ENCODE results near the gene CAB39.

CAB39 gene

GRCh38 chr2:230712443-230713330, at the start of gene CAB39:
Gene CAB39 (plus strand): TSS chr2:230712842. CDS start chr2:230760002, 47,160 bp downstream.
- DNase-seq (ENCODE audit: low read depth) = peak; percentile 80

- DNase-seq (ENCODE audit: low read depth) = no peak
Observed at GRCh38 chr2:230664128-230664527, 48.5 kb upstream of the CAB39 start.

- DNase-seq (ENCODE audit: low read depth) = no peak
Observed at GRCh38 chr2:230664844-230665243, 47.8 kb upstream of the CAB39 start.

- DNase-seq (ENCODE audit: low read depth) = no peak
Observed at GRCh38 chr2:230665263-230665691, 47.4 kb upstream of the CAB39 start.

DNA sequence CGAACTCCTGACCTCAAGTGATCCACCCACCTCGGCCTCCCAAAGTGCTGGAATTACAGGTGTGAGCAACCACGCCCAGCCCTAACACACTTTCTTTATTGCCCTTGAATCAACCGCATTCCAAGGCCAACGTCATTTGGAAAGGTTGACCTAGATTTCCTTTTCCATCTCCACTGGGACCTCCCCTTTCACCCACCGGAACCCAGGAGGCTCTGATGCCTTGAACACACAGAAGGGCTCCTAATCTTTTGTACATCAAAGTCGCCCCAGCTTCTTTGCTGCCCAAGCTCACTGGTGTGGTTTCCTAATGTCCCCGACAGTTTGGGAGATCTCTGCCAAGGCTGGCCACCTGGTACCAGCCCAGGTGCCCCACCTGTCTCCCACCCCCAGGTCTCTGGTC, 46.2 kb upstream of the CAB39 start:
- DNase-seq (ENCODE audit: low read depth) = no peak

- no peak for DNase-seq (ENCODE audit: low read depth)
Observed at GRCh38 chr2:230666885-230667712, 45.5 kb upstream of the CAB39 start.

GRCh38 chr2:230668184-230668938, 44.3 kb upstream of the CAB39 start:
- no peak for DNase-seq (ENCODE audit: low read depth)

DNA sequence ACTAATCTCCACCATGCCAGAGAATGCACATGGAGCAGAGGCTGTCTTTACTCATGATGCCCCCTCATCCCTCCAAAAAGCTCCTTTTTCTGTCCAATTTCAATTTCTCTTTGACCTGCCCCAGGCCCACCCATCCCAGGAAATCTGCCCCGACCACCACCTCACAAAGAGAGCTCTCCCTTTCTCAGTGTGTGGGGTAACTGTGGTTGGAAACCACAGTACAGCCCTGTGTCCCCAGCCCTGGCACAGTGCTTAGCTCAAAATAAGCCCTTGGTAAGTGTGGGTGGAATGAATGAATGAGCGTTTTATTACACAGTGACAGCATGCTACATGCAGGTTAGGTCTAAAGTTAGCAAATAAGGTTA, 43.7 kb upstream of the CAB39 start:
- DNase-seq (ENCODE audit: low read depth) = no peak

DNA sequence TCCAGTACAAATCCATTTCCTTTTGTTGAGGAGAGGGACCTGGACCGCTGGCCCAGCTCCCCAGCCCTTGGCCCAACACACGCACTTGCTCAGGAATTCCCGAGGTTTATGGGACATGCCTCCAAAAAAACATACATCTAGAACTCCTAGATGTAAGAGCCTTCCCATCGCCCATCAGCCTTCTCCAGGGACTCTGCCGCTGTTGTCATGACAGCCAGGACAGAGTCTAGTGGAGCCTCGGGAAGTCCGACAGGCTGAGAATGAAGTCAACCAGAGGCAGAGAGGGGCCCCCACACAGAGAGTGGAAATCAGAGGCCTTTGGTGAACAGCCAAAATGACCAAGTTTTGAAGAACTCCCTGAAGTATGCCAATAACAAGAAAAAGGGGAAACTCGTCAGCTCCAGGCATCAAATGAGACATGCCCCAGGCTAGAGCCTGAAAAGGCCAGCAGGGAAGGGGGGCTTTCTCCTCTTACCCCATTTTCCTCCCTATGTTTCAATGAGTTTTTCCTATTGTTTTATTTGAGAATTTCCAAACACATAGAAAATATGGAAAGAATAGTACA, 43.2 kb upstream of the CAB39 start:
- no peak for DNase-seq (ENCODE audit: low read depth)

- DNase-seq (ENCODE audit: low read depth) = no peak
Observed at GRCh38 chr2:230671117-230671516, 41.5 kb upstream of the CAB39 start.

DNA sequence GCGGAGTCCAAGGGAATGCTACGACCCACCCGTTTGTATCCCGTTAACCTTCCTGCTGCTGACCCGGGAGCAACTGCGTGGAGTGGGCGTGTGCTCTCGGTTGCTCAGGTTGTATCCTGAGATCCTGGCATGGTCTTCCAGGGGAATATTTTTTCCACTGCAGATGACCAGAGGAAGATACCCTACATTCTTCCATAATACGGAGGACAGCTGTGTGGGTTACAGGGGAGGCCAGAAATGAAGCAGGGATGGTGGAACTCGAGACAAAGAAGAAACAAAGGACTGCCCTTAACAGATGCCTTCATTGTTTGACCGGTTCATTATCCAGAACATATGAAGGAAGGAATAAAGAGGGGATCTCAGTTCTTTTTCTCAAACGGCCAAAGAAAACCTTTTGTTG, 39.8 kb upstream of the CAB39 start:
- no peak for DNase-seq (ENCODE audit: low read depth)

DNA sequence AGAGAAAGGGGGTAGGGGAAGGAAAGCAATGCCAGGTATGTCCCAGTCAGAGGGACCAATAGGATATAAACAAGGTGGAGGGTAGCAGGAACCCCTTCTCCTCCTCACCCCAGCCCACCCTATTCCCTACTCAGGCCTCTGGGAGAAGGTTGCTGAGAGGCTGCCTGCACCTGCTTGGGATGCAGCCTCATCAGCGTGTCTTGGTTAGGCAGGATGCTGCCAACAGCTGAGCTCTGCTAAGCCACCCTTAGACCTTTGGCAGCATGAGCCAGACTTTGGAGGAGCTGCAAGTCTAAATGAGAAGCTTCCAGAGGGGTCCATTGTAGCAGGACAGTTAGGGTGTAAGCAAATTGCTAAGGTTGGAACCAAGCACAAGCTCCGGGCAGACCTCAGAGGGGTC, 38.2 kb upstream of the CAB39 start:
- no peak for DNase-seq (ENCODE audit: low read depth)

DNA sequence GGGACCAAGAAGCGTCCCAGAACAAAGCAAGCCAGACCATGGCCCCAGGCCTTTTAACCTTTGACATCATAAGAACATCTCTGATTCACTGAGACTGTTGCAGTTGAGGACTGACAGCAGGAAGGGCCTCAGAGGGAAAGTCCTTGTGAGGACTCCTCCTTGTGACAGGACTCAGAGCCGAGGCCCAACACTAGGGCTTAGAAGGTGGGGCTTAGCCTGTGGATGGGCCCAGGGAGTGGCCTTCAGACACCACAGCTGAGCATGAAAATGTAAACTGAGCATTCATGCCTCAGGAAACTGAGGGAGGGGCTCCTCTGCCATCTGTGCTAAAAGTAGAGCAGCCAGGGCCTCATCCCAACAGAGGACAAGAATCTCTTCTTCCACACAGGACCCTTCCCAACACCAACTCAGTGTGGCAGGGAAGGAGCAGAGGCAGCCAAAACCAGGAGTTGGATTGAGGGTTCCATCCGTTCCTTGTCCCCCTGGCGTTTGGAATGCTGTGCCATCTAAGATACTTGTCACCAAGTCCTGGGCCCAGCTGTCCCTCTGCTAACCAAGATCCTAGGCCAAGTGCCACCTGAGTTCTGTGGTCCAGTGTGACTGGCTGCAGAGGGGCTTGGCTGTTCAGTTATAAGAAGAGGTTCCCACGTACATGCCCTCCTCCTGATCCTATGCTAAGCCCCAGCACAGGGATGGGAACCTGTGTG, 37.5 kb upstream of the CAB39 start:
- DNase-seq (ENCODE audit: low read depth) = no peak

- DNase-seq (ENCODE audit: low read depth) = no peak
Observed at GRCh38 chr2:230676546-230676945, 36.1 kb upstream of the CAB39 start.

DNA sequence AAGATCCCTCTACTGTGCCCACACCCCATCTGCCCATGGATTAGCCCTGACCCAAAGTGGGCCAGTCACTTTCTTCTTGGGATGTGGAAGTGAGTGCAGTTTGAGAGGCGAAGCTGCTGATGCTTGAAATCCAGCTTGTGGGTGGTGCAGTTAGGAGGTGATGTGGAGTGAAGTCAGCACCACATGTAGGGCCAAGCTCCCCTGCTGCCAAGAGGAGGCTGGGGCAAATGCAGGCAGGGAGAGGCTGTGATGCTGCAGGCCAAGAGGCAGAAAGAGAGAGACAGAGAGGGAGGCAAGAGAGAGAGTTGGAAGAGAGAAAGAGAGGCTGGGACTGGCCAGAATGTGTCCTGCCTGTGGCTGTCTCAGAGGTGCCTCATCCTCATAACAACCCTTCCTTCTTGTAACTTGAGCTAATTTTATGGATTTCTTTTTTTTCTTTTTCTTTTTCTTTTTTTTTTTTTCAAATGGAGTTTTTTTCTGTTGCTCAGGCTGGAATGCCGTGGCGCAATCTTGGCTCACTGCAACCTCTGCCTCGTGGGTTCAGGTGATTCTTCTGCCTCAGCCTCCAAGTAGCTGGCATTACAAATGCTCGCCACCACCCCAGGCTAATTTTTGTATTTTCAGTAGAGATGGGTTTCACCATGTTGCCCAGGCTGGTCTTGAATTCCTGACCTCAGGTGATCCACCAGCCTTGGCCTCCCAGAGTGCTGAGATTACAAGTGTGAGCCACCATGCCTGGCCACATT, 35.3 kb upstream of the CAB39 start:
- DNase-seq (ENCODE audit: low read depth) = no peak

DNA sequence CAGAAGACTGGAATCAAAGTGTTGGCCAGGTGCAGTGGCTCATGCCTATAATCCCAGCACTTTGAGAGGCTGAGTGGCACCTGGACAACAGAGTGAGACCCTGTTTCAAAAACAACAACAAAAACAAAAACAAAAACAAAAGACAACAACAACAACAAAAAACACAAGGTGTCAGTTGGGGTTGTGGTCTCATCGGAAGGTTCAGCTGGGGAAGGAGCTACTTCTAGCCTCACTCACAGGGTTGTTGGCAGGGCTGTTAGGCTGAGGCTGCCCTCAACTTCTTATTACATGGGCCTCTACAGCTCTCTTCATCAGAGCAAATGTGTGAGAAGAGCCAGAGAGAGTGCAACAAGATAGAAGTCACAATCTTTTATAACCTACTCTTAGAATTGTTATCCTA, 34.6 kb upstream of the CAB39 start:
- DNase-seq (ENCODE audit: low read depth) = no peak

GRCh38 chr2:230678451-230678850, 34.2 kb upstream of the CAB39 start:
- DNase-seq (ENCODE audit: low read depth) = no peak

- no peak for DNase-seq (ENCODE audit: low read depth)
Observed at GRCh38 chr2:230680463-230681170, 32.0 kb upstream of the CAB39 start.

GRCh38 chr2:230681171-230681545, 31.5 kb upstream of the CAB39 start:
- no peak for DNase-seq (ENCODE audit: low read depth)

- DNase-seq (ENCODE audit: low read depth) = no peak
Observed at GRCh38 chr2:230682546-230682945, 30.1 kb upstream of the CAB39 start.
